Activated T-cell treated with anti-CD3 and anti-CD28 coated beads for 48 hours (primary cell): ENCODE measurements around the gene ERCC8.
A peak's percentile ranks its signal among the peaks of the same experiment; 100 is the strongest.
"Not testable (repeated sequence)": the region's sequence is repeated elsewhere in the genome, so short reads cannot be mapped to it uniquely, and the experiment has no call there.

Experiments used
- DNase-seq: peaks from one replicate; pipeline ENCODE4 v3.0.0-alpha.2; 2020; ENCODE audit warnings: low read depth

Gene ERCC8

GRCh38 chr5:60916646-60917045, 28.2 kb downstream of the ERCC8 start:
- no peak for DNase-seq

- no peak for DNase-seq
Observed at GRCh38 chr5:60903356-60903755, 41.5 kb downstream of the ERCC8 start.

- no peak for DNase-seq
Observed at GRCh38 chr5:60896991-60897390, 47.9 kb downstream of the ERCC8 start.

- no peak for DNase-seq
Observed at GRCh38 chr5:60893521-60893920, 51.3 kb downstream of the ERCC8 start.

- DNase-seq = no peak
Observed at GRCh38 chr5:60891667-60892066, 53.2 kb downstream of the ERCC8 start.

GRCh38 chr5:60888359-60889061, 56.4 kb downstream of the ERCC8 start:
- DNase-seq = no peak

- DNase-seq = no peak
Observed at GRCh38 chr5:60887746-60888145, 57.1 kb downstream of the ERCC8 start.

GRCh38 chr5:60887096-60887495, 57.8 kb downstream of the ERCC8 start:
- DNase-seq = no peak

- no peak for DNase-seq
Observed at GRCh38 chr5:60886158-60886557, 58.7 kb downstream of the ERCC8 start.

GRCh38 chr5:60883229-60883628, 61.6 kb downstream of the ERCC8 start:
- no peak for DNase-seq

GRCh38 chr5:60872892-60873291, 72.0 kb downstream of the ERCC8 start:
- DNase-seq = no peak

GRCh38 chr5:60870857-60871256, 74.0 kb downstream of the ERCC8 start:
- DNase-seq = no peak

GRCh38 chr5:60860572-60860971, 84.3 kb downstream of the ERCC8 start:
- not testable (repeated sequence) for DNase-seq

GRCh38 chr5:60856066-60856465, 88.8 kb downstream of the ERCC8 start:
- DNase-seq = no peak

GRCh38 chr5:60852940-60853339, 91.9 kb downstream of the ERCC8 start:
- DNase-seq = no peak

- DNase-seq = no peak
Observed at GRCh38 chr5:60852317-60852716, 92.6 kb downstream of the ERCC8 start.

- DNase-seq = no peak
Observed at GRCh38 chr5:60851626-60852025, 93.2 kb downstream of the ERCC8 start.

- no peak for DNase-seq
Observed at GRCh38 chr5:60846298-60846697, 98.6 kb downstream of the ERCC8 start.

GRCh38 chr5:60843936-60844905, 100.6 kb downstream of the ERCC8 start, which contains the start of gene ELOVL7:
Gene ELOVL7 (minus strand): TSS chr5:60844269. CDS start chr5:60787397, 56,872 bp downstream.
- DNase-seq = peak; percentile 52

- no peak for DNase-seq
Observed at GRCh38 chr5:60843386-60843935, 101.4 kb downstream of the ERCC8 start.

GRCh38 chr5:60842871-60843385, 101.9 kb downstream of the ERCC8 start:
- no peak for DNase-seq

- DNase-seq = no peak
Observed at GRCh38 chr5:60841361-60841760, 103.5 kb downstream of the ERCC8 start.

- no peak for DNase-seq
Observed at GRCh38 chr5:60836131-60836530, 108.7 kb downstream of the ERCC8 start.
